Measurements from ENCODE around the gene OR2F1.
"Not testable (repeated sequence)": the region's sequence is repeated elsewhere in the genome, so short reads cannot be mapped to it uniquely, and the experiment has no call there.

The OR2F1 gene

DNA sequence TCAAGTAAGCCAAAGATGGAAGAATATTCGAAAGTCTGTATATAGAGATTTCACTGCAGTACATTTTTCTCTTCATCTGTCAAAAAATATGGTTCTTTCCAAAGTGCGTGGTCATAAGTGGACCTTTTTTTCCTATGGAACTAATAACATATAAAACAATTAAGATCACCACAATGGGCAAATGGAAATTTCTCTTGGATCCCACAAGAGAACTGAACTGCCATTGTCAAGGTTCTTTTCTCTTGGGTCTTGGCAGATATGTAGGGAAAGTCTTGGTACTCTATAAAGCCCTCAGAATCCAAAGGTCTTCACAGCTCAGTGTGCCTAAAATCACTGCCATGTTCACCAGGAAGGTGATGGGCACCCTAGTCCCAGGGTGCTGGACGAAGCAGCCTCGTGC lies 45.4 kb downstream of the OR2F1 start, which contains the start of gene OR6B1:
OR6B1 (plus strand) TSS at position 301 of the 400 bp plus-strand sequence. CDS start 3,677 bp downstream, outside the sequence.
- DNase-seq (ENCODE audit: low read depth, low spot score): no peak
- TF ChIP-seq, protein P1, sequence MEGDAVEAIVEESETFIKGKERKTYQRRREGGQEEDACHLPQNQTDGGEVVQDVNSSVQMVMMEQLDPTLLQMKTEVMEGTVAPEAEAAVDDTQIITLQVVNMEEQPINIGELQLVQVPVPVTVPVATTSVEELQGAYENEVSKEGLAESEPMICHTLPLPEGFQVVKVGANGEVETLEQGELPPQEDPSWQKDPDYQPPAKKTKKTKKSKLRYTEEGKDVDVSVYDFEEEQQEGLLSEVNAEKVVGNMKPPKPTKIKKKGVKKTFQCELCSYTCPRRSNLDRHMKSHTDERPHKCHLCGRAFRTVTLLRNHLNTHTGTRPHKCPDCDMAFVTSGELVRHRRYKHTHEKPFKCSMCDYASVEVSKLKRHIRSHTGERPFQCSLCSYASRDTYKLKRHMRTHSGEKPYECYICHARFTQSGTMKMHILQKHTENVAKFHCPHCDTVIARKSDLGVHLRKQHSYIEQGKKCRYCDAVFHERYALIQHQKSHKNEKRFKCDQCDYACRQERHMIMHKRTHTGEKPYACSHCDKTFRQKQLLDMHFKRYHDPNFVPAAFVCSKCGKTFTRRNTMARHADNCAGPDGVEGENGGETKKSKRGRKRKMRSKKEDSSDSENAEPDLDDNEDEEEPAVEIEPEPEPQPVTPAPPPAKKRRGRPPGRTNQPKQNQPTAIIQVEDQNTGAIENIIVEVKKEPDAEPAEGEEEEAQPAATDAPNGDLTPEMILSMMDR (IDR thresholded peaks at IDR 0.05; ENCODE audit: low read depth, low read length): no peak
- H3K4me3 ChIP-seq (ENCODE audit: low read depth, low read length): no peak within 1 kb of the TSS
- in situ Hi-C loops (cut with HindIII; ENCODE audit: low sequenced_read_pairs): no loop called here

DNA sequence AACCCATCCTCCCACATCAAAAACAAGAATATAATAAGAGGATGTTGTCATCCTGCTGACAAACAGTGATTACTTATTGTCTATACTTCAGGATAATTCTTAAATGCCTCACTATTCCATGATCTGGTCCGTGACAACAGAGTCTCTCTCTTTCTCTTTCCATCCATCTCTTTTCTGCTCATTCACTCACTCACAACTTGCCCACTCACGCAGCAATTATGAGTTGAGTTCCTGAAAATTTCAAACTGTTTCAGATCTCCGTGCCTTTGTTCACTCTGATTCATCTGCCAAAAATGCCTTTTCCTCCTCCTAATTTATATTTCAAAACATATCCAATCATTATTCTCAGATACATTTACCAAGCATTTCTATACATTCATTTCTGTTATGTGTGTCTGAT lies 46.9 kb downstream of the OR2F1 start:
- in situ Hi-C loops (cut with HindIII; ENCODE audit: low sequenced_read_pairs): no loop called here
- H3K4me3 ChIP-seq (ENCODE audit: low read depth, low read length): no peak overlapping the region
- TF ChIP-seq, protein P1 (IDR thresholded peaks at IDR 0.05; ENCODE audit: low read depth, low read length): no peak
- DNase-seq (ENCODE audit: low read depth, low spot score): no peak

DNA sequence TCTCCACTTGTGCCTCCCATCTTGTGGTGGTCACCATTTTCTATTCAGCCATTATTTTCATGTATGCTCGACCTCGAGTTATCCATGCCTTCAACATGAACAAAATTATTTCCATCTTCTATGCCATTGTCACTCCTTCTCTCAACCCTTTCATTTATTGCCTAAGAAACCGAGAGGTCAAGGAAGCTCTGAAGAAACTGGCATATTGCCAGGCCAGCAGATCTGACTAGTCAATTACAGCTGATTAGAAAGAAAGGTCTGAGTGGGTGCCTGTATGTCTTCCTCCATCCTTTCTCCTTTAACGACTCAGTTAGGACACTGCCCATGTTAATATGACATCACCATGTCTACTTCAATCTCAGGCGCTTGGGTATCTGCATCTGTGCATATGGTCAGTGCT lies 50.1 kb downstream of the OR2F1 start:
- TF ChIP-seq, protein P1 (IDR thresholded peaks at IDR 0.05; ENCODE audit: low read depth, low read length): no peak
- H3K4me3 ChIP-seq (ENCODE audit: low read depth, low read length): no peak overlapping the region
- in situ Hi-C loops (cut with HindIII; ENCODE audit: low sequenced_read_pairs): no loop called here
- no peak for DNase-seq (ENCODE audit: low read depth, low spot score)

DNA sequence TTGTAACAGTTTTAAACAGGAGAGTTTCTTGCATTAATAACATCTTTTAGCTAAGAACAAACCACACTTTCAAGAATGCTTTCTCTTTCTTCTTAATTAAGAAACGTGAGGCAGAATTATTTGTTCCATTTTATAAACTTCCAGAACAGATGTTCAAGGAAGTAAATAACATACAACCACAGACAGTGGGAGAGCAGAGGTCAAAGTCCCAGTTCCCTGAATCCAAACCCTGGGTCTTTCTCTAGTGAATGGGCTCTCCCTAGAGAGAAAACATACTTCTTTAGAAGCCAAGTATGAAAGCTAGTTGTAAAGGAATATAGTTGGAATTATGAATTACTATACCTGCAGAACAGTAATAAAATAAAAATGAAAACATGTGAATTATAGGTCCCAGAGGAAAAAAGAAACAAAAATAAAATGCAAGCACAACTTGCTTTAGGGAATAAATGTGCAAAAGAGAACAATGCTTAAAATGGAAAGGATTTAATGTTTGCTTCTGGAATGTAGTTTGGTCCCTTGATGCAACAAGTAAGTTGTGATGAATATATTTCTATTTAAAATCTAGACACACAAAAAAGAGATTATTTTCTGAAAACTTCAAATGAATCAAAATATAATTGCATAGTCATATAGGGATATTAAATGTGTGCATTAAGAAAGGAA lies 51.5 kb downstream of the OR2F1 start:
- DNase-seq (ENCODE audit: low read depth, low spot score): no peak
- H3K4me3 ChIP-seq (ENCODE audit: low read depth, low read length): no peak overlapping the region
- in situ Hi-C loops (cut with HindIII; ENCODE audit: low sequenced_read_pairs): no loop called here
- TF ChIP-seq, protein P1 (IDR thresholded peaks at IDR 0.05; ENCODE audit: low read depth, low read length): no peak

DNA sequence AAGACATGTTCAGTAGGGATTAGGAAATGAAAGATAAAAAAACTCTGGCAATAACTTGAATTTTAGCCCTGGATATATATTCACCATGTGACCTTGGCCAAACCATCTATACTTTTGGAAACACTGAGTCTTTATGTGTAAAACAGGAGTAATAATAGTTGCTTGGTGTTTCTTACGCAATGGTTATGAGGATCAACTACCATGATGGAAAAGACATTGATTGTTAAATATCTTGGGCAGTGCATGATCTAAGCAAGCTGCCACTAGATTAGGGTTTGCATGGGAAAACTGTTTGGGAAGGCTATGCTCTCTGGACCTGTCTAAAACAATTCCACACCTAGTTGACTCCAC lies 52.0 kb downstream of the OR2F1 start:
- in situ Hi-C loops (cut with HindIII; ENCODE audit: low sequenced_read_pairs): no loop called here
- TF ChIP-seq, protein P1 (IDR thresholded peaks at IDR 0.05; ENCODE audit: low read depth, low read length): no peak

DNA sequence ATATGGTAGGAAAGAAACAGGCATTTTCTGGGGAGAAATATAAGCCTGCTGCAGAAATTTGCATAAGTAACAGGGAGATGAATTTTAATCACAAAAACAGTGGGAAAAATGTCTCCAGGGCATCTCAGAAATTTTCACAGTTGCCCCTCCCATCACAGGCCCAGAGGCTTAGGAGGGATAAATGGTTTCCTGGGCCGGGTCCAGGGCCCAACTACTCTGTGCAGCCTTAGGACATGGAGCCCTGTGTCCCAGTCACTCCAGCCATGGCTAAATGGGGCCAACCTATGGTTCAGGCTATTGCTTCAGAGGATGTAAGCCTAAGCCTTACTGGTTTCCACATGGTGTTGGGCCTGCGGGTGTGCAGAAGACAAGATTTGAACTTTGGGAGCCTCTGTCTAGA lies 54.7 kb downstream of the OR2F1 start:
- no peak overlapping the region for H3K4me3 ChIP-seq (ENCODE audit: low read depth, low read length)
- DNase-seq (ENCODE audit: low read depth, low spot score): no peak
- TF ChIP-seq, protein P1 (IDR thresholded peaks at IDR 0.05; ENCODE audit: low read depth, low read length): no peak
- in situ Hi-C loops (cut with HindIII; ENCODE audit: low sequenced_read_pairs): no loop called here

More for the DNA sequence above, 52.0 kb downstream of the OR2F1 start:
- no peak overlapping the region for H3K4me3 ChIP-seq (ENCODE audit: low read depth, low read length)
- DNase-seq (ENCODE audit: low read depth, low spot score): no peak

DNA sequence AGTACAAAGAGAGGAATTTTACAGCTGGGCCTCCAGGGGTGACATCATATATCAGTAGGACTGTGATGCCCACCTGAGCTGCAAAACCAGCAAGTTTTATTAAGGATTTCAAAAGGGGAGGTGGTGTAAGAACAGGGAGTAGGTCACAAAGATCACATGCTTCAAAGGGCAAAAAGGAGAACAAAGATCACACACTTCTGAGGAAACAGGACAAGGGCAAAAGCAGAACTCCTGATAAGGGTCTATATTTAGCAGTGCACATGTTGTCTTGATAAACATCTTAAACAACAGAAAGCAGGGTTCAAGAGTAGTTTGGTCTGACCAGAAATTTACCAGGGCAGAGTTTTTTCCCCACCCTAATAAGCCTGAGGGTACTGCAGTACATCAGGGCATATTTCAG lies 55.4 kb downstream of the OR2F1 start:
- in situ Hi-C loops (cut with HindIII; ENCODE audit: low sequenced_read_pairs); DNase-seq (ENCODE audit: low read depth, low spot score); H3K4me3 ChIP-seq (ENCODE audit: low read depth, low read length): not testable (repeated sequence)

DNA sequence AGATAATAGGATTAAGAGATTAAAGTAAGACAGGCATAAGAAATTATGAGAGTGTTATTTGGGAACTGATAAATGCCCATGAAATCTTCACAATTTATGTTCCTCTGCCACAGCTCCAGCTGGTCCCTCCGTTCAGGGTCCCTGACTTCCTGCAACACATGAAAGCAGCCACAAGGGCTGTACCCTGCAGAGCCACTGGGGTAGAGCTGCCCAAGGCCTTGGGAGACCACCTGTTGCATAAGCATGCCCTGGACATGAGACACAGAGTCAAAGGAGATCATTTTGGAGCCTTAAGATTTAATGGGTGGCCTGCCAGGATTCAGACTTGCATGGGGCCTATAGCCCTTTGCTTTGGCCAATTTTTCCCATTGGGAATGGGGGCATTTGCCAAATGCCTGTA lies 56.2 kb downstream of the OR2F1 start:
- H3K4me3 ChIP-seq (ENCODE audit: low read depth, low read length); DNase-seq (ENCODE audit: low read depth, low spot score); in situ Hi-C loops (cut with HindIII; ENCODE audit: low sequenced_read_pairs): not testable (repeated sequence)

Measured in astrocyte of the spinal cord (primary cell).